HEK293T (cell line): Measurements from ENCODE around the gene DLX3.
A peak's percentile ranks its signal among the peaks of the same experiment; 100 is the strongest.

Experiments used
- CTCF ChIA-PET: fragments of 350-600 bp; formaldehyde crosslinking; extraction: SDS; loops from one replicate; lab custom pipeline; 2021; ENCODE audit warnings: antibody characterized with exemption, inconsistent platforms; lab: Yijun Ruan, JAX
- POLR2A ChIA-PET: fragments of 350-600 bp; formaldehyde crosslinking; extraction: SDS; loops from one replicate; lab custom pipeline; 2020; ENCODE audit warnings: antibody characterized with exemption, inconsistent platforms; lab: Yijun Ruan, JAX
- DNase-seq: peaks from one replicate; pipeline ENCODE4 v3.0.0; 2012; ENCODE audit warnings: mixed read lengths; ENCODE audit errors: extremely low spot score
- ARNT ChIP-seq: fragments of 450-650 bp; IDR thresholded peaks from 2 replicates; pipeline ENCODE4 v1.6.1; 2017; ENCODE audit warnings: mild to moderate bottlenecking
- BHLHE40 ChIP-seq: fragments of 450-650 bp; IDR thresholded peaks from 2 replicates; pipeline ENCODE4 v1.6.1; 2016; ENCODE audit warnings: mild to moderate bottlenecking, moderate library complexity, borderline replicate concordance
- CTBP1 ChIP-seq: fragments of 450-650 bp; IDR thresholded peaks from 2 replicates; pipeline ENCODE4 v1.6.1; 2016; ENCODE audit warnings: borderline replicate concordance
- ELF4 ChIP-seq: fragments of 450-650 bp; IDR thresholded peaks from 2 replicates; pipeline ENCODE4 v1.6.1; 2017; ENCODE audit warnings: antibody characterized with exemption
- FOXA1 ChIP-seq: fragments of 450-650 bp; IDR thresholded peaks from 2 replicates; pipeline ENCODE4 v1.6.1; 2016; ENCODE audit warnings: mild to moderate bottlenecking
- FOXK2 ChIP-seq: fragments of 450-650 bp; IDR thresholded peaks from 2 replicates; pipeline ENCODE4 v1.6.1; 2016; ENCODE audit warnings: mild to moderate bottlenecking
- FOXM1 ChIP-seq: fragments of 450-650 bp; IDR thresholded peaks from 2 replicates; pipeline ENCODE4 v1.6.1; 2017; ENCODE audit warnings: mild to moderate bottlenecking, borderline replicate concordance
- HDGF ChIP-seq: fragments of 450-650 bp; IDR thresholded peaks from 2 replicates; pipeline ENCODE4 v1.6.1; 2017; ENCODE audit warnings: antibody characterized with exemption, borderline replicate concordance
- L3MBTL2 ChIP-seq: fragments of 450-650 bp; conservative IDR thresholded peaks from 2 replicates; pipeline ENCODE4 v1.6.1; 2016; ENCODE audit warnings: mild to moderate bottlenecking
- LEF1 ChIP-seq: fragments of 450-650 bp; IDR thresholded peaks from 2 replicates; pipeline ENCODE4 v1.6.1; 2017; ENCODE audit warnings: mild to moderate bottlenecking, borderline replicate concordance
- NFRKB ChIP-seq: fragments of 450-650 bp; IDR thresholded peaks from 2 replicates; pipeline ENCODE4 v1.6.1; 2016; ENCODE audit warnings: mild to moderate bottlenecking, moderate library complexity
- PKNOX1 ChIP-seq: fragments of 450-650 bp; IDR thresholded peaks from 2 replicates; pipeline ENCODE4 v1.6.1; 2016
- SP1 ChIP-seq: fragments of 450-650 bp; IDR thresholded peaks from 2 replicates; pipeline ENCODE4 v1.6.1; 2017
- SUZ12 ChIP-seq: fragments of 450-650 bp; IDR thresholded peaks from 2 replicates; pipeline ENCODE4 v1.6.1; 2016; ENCODE audit warnings: mild to moderate bottlenecking
- TARDBP ChIP-seq: fragments of 450-650 bp; IDR thresholded peaks from 2 replicates; pipeline ENCODE4 v1.6.1; 2016
- ZNF384 ChIP-seq: fragments of 450-650 bp; IDR thresholded peaks from 2 replicates; pipeline ENCODE4 v1.6.1; 2016

The DLX3 gene

GRCh38 chr17:49969795-49970389, 25.1 kb downstream of the DLX3 start:
- ChIA-PET POLR2A (no interaction called here), CTCF (interaction anchor here (0.9 kb wide), 1 partner anchor 26 kb away, joined by 5 read pairs; no protein-coding TSS in a partner anchor)
- TF ChIP-seq BHLHE40 (no peak), TARDBP (no peak), LEF1 (no peak), FOXA1 (no peak), CTBP1 (no peak), FOXK2 (no peak)
- DNase-seq = no peak

- TF ChIP-seq FOXM1 = peak; percentile 85; the same call in 1 of the 2 replicates
- TF ChIP-seq NFRKB = no peak
- no peak for TF ChIP-seq ARNT
- CTCF ChIA-PET = interaction anchor here (1.4 kb wide), 1 partner anchor 17 kb away, joined by 7 read pairs; no protein-coding TSS in a partner anchor
- no peak for DNase-seq
- POLR2A ChIA-PET = interaction anchor here (1.0 to 1.3 kb wide), 4 partner anchors 9 to 59 kb away, joined by 3 to 6 read pairs (median 4); no protein-coding TSS in a partner anchor
Observed at GRCh38 chr17:49969134-49969759, 25.8 kb downstream of the DLX3 start, which contains the start of gene DLX4. Gene DLX4, plus strand, starts transcription at chr17:49969190. Its CDS starts 279 bp downstream, at chr17:49969469.

- DNase-seq = peak; percentile 96
- TF ChIP-seq L3MBTL2 (peak; percentile 32), BHLHE40 (no peak), FOXM1 (peak; percentile 60; the same call in 1 of the 2 replicates), ARNT (peak; percentile 89), FOXA1 (no peak), FOXK2 (no peak)
- ChIA-PET CTCF (interaction anchor here (1.4 kb wide), 1 partner anchor 16 kb away, joined by 7 read pairs; no protein-coding TSS in a partner anchor), POLR2A (interaction anchor here (0.6 to 1.3 kb wide), 6 partner anchors 9 to 58 kb away, joined by 3 to 6 read pairs (median 4); partner anchors contain the start of gene DLX3)
Observed at GRCh38 chr17:49968405-49969133, 26.5 kb downstream of the DLX3 start.

- ChIA-PET CTCF (interaction anchor here (1.4 kb wide), 1 partner anchor 16 kb away, joined by 7 read pairs; no protein-coding TSS in a partner anchor), POLR2A (interaction anchor here (1.0 to 1.3 kb wide), 3 partner anchors 10 to 27 kb away, joined by 3 to 6 read pairs (median 4); partner anchors contain the start of gene DLX3)
- DNase-seq = no peak
- TF ChIP-seq FOXM1 (no peak), ZNF384 (no peak), HDGF (0 out of 2 replicates have a peak, but pooled peaks have one; percentile 37), LEF1 (no peak), FOXK2 (no peak), L3MBTL2 (peak; percentile 53), ELF4 (no peak)
Observed at GRCh38 chr17:49967621-49968404, 27.2 kb downstream of the DLX3 start.

- CTCF ChIA-PET = interaction anchor here (1.1 kb wide), 1 partner anchor 29 kb away, joined by 3 read pairs; no protein-coding TSS in a partner anchor
- POLR2A ChIA-PET = interaction anchor here (1.2 kb wide), 1 partner anchor 10 kb away, joined by 3 read pairs; no protein-coding TSS in a partner anchor
- no peak for TF ChIP-seq LEF1
- no peak for TF ChIP-seq TARDBP
- DNase-seq = no peak
Observed at GRCh38 chr17:49967205-49967604, 27.8 kb downstream of the DLX3 start.

GRCh38 chr17:49966767-49967166, 28.3 kb downstream of the DLX3 start:
- TF ChIP-seq ZNF384 (no peak), SP1 (no peak), FOXA1 (no peak), BHLHE40 (no peak), NFRKB (no peak), FOXM1 (no peak), CTBP1 (no peak), ELF4 (no peak), HDGF (no peak), SUZ12 (no peak), TARDBP (no peak), FOXK2 (no peak), ARNT (no peak), PKNOX1 (no peak), L3MBTL2 (no peak), LEF1 (no peak)
- DNase-seq = no peak
- POLR2A ChIA-PET = interaction anchor here (0.9 to 1.2 kb wide), 2 partner anchors 9 to 27 kb away, joined by 3 read pairs; no protein-coding TSS in a partner anchor
- CTCF ChIA-PET = interaction anchor here (0.6 to 1.1 kb wide), 2 partner anchors 30 to 78 kb away, joined by 3 read pairs; no protein-coding TSS in a partner anchor

GRCh38 chr17:49965524-49965909, 29.5 kb downstream of the DLX3 start:
- DNase-seq = no peak
- POLR2A ChIA-PET = no interaction called here
- no peak for TF ChIP-seq TARDBP
- TF ChIP-seq SUZ12 = no peak
- no peak for TF ChIP-seq ARNT
- CTCF ChIA-PET = no interaction called here
